GM21619 (cell line): ENCODE data around the gene AAMP.

Experiments used
- ATAC-seq: cut with Tn5 transposase; IDR thresholded peaks from one replicate; pipeline ENCODE4 v1.9.1; 2021; ENCODE audit not compliant: unreplicated experiment

Gene AAMP

DNA sequence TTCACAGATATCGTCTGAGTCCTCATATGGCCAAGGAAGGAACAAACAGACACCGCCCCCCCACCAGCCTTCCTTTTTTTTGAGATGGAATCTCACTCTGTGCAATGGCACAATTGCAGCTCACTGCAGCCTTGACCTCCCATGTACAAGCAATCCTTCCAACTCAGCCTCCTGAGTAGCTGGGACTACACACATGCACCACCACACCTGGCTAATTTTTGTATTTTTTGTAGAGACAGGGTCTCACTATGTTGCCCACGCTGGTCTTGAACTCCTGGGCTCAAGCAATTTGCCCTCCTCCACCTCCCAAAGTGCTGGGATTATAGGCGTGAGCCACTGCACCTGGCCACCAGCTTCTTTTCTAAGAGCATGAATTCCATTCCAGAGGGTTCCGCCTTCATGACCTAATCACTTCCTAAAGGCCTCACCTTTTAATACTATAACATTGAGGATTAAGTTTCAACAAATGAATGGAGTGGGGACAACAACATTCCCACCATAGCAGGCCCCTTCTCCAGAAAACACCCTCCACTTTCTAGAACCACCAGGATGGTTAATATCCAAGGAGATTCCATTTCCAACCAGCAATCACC, 24.6 kb upstream of the AAMP start:
- no peak for ATAC-seq

DNA sequence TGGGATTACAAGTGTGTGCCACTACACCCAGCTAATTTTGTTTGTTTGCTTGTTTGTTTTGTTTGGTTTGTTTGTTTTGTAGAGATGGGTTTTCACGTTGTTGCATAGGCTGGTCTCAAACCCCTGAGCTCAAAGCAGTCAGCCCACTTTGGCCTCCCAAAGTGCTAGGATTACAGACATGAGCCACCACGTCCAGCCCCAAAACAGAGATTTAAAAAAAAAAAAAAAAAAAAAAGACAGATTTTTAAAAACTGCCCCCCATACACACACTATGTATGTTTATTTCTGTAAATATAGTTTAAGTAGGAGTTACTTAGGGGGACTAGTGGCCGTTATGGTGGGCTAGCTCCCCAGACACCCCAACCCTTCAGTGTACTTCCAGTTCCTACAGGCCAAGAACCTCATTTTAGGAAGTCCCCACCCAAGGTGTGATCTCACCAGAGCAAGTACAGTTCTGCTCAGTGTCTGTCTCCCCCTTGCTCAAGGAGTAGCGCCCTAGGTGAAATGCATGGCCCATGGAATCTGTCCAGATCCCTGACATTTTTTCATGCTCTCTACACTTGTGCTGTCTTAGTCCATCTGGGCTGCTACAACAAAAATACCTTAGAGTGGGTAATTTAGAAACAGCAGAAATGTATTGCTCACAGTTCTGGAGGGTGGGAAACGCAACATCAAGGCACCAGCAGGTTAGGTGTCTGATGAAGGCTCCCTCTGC, 23.9 kb upstream of the AAMP start:
- ATAC-seq: no peak

DNA sequence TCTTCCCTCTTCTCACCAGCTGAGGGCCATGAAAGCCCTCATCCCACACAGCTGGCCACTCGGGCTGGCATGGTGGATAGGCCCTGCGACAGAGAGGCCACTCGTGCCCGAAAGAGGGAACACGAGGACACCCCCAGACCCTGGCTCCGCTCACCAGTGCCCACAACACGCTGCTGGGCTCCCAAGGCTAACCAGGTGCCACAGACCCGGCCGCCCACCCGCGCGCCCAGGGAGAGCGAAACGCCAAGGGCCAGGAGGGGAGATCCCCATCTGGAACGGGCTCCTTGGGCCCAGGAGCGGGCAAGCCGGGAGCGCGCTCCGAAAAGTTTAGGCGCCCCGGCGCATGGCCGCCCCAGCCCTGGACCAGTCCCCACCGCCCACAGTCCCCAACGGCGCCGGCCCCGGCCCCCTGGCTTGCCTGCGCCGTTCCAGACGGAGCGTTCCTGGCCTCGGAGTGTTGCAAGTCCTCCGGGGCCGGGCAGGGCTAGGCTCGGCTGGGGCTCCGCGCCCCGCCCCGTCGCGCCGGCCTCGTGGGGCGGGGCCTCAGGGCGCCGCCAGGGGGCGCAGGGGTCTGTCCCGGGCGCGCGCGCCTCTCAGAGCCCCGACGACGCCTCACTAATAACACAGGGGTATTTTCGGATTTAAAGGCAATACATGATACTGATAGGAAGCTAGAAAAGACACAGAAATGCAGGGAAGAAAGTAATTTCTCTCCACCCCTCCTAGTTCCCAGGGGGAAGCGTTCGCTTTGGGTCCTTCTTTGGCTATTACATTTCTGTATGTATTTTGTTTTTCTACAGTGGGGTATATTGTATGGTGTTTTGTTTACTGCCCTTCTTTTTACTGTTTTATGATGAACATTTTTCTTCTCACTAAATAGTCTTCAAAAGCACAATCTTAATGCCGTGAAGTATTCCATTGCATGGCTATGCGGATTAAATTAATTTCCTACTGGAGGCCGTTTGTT, 22.4 kb upstream of the AAMP start, which contains the start of gene TMBIM1:
Gene TMBIM1, minus strand, starts transcription at position 456 of the 967 bp plus-strand sequence. CDS start 10,362 bp downstream, outside the sequence.
- ATAC-seq: peak; percentile 61

DNA sequence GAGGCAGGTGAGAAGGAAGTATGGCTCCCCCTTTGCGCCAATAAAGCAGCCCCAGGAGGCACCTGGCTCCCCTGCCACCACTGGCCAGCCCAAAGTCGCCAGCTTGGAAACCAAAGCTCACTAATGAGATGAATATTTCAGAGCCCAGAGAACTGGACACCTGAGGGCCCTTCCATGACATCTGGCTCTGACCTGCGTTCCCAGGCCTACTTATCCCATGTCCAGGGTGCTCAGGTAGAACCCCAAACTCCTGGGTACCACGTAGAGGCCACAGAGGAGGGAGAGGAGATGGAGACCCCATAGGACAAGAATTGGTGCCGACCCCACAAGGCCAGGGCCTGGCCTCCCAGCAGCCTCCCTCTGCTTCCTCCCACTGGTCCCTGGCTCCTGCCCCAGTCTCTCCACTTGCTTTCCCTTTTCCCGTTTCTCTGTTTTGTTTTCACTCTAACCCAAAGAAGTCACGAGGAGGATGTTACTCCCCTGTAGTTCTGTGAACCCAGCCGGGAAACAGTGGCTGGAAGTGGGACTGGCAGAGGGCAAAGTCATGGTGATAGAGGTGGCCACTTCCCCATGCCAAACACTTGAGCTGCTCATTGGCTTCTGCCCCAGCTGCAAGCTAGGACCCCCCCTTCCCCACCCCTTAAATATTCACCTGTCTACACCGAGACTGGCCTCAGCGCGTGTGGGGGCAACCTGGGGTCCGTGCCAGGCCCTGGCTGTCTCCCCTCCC, 21.5 kb upstream of the AAMP start:
- no peak for ATAC-seq

DNA sequence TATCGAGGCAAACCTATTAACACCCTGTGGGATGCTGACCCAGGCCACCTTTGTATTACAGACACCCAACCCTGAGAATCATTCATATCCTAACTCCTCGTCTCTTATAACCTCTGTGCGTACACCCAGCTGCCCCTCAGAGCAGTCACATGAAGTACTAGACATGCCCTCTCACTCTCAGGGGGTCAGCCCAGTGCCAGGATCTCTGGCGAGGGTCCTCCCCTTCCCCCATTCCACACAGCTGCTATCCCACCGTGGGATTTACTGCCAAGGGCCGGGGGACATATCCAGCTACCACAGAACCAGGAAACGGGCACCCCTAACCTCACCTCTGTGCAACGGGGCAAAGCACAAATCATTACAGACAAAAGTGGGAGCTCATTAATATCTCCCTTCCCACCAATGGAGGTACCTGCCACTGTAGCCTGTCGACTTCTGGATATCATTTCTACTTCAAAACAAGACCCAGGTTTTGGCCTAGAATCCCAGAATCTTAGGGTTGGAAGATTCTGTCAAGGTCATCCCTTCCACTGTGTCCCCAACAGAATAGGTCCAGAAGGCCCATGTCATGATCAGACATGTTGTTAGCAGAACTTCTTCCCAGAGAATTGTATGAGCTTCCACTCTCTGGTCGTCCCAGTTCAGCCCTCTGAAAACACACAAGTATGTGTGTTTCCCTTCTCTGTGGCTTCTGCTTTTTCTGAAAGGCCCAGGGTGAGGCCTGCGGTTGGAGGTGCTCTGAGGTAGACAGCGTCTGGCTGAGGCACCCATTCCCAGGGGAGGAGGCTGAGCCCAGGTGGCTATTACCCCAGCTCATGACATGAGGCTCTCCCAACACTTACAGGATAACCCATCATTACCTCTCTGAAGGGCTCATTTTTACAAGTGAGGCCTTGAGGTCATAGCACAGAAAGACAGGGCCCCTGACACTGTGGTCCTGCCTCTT, 20.7 kb upstream of the AAMP start:
- peak; percentile 58 for ATAC-seq

DNA sequence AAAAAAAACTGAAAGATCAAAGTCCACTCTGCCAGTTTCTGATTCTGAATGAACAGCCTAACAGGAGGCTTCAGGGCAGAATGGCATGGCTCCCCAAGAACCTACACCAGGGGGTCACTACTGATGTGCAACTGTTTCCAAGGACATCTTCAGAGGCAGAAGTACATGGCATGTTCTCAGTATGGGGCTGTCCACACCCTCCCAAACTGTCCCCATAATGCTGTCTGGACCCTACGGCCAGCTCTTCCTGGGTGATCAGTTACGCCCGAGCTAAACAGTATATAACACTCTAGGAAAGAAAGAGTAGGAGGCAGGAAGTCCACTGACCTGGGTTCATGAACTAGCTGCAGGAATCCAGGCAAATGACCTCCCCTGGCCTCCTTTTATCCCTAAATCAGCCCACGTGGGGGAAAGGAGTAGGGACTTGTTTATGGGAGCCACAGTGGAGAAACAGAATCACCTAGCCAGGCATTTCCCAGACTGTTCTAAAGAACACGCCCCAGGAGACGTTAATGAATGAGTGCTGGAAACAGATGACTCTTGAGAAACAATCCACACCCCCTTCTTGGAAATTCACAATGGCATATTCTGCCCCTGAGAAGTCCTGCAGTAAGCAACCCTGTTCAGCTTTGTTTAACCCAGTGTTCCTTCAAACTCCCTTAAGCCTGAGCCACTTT, 19.8 kb upstream of the AAMP start:
- no peak for ATAC-seq

DNA sequence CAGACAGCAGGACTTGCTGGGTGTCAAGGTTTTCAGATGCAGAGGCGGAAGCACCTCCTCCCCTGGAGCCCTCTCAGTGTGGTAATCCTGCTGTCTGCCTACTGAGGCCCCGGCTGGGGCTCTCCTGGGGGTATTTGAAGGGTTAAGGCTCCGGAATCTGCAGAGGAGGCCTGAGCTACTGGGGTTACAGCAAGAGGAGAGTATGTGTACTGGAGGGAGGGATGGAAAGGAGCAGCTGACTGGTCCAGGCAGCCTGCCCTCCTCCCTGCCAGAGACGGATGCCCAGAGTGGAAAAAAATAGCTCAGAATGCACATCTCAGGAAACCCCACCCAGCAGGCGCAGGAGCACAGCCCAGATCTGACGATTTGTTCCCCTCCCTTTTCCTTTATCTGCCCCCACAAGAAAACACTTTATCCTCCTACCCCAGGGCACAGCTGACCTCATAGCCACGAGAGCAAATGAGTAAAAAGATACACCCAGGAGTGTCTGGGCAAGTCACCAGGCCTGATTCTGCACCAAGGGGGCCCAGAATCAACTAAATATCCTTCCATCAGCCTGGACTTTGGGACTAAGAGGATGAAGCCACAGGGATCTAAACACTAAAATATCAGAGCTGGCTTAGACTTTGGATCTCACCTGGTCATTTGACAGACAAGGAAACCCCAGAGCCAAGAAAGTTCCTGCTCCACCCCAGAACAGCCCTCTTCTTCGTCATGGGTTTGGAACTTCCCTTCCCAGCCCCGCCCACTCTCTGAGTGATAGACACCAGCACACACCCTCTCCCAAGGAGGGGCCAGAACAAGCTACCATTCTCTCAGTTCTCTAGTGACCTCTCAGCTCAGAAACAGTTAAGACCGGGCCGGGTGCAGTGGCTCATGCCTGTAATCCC, 16.9 kb upstream of the AAMP start:
- peak; percentile 57 for ATAC-seq

DNA sequence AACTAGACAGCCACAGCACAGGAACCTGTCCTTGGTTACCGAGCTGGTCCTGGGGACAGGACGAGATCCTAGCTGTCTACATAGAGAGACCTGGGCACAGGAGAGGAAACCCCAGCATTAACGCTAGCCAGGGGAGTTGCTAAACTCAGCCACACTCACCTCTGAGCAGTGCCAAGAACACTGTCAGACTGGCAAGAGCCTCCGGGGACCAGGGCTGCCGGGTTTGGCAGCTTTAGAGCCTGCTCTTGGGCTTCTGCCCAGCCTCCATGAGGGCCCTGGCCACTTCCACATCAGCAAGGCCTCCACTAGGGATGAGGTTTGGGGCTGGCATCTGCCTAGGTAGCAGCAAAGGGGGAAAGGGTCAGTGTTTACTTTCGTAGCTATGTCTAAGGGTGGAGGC, 15.7 kb upstream of the AAMP start:
- no peak for ATAC-seq

DNA sequence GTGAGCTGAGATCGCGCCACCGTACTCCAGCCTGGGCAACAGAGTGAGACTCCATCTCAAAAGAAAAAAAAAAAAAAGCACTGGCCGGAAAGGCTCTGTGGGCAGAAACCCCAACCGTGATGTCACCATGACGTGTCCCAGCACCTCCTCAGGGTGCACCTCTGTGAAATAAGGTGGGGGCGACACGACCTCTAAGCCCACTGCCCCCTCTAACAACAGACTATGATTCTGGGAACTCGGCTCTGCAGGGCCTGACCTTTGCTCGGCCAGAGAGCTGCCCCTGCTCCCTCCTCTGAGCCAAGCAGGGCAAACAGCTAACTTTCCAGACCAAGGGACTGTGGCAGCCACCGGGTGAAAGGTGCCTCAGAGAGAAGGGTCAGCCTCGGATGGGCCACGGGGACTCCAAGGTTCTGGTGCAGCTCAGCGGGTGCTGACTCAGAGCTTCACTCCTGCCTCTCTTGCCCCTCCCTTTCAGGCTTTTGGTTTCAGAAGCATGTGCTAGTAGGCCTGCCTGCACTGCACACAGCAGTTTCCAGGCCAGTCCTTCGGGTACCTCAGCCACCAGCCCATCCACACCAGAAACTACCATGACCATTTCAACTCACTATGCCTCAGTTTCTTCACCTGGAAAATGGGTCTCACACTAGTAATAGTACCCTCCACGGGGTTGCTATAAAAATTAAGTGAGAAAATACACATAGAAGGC, 14.3 kb upstream of the AAMP start:
- peak; percentile 44 for ATAC-seq

DNA sequence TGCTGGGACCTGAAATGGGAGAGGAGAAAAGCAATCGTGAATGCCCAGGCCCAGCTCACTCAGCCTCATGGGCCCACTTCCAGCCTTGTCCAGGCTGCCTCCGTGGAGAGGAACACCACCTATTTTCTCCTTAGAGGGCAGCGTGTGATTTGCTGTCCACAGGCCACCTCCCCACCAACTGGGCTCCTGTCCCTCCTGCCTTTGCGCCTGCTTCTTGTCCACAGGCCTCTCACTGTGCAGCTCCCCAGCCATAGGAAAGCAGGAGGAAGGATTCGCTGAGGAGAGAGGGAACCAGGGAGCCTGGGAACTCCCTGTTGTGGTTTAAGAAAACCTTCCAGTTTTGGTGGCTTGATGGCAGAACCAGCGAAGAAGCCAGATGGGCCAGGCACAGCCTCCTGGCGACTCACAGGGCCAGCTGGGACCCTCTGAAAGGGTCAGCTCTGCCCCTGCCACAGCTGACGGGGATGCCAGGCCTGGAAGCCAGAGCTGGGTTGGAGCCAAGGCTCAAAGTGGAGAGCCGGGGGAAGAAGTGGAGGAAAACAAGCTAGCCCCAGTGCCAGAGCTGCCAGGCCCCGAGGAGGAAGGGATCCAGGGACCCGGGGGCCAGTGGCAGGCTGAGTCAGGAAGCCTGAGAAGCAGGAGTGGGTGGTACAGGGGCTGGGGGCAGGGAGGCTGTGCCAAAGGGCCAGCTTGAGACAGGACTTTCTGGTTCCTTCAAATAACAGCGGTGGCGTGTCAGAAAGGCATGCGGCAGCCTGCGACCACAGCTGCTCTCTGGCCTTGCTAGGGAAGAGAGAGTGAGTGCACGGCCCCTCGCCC, 12.4 kb upstream of the AAMP start:
- ATAC-seq: no peak

DNA sequence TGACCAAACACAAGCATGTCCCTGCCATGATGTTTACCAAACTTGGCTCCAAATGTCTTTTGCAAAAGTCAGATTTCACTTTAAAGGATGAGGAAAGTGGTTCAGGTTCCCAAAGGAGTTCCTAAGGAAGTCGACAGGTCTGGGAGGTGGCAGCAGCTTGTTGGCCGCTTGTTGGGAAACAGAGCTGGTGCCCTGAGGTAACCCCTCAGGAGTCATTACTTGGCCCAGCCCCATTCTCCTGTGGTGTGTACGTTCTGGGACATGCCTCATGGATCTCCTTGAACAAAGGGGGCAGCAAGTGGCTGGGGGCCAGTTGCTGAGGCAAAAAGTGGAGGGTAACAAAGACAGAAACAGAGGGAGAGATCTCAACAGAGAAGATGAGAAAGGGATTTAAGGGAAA, 11.5 kb upstream of the AAMP start:
- ATAC-seq: no peak

DNA sequence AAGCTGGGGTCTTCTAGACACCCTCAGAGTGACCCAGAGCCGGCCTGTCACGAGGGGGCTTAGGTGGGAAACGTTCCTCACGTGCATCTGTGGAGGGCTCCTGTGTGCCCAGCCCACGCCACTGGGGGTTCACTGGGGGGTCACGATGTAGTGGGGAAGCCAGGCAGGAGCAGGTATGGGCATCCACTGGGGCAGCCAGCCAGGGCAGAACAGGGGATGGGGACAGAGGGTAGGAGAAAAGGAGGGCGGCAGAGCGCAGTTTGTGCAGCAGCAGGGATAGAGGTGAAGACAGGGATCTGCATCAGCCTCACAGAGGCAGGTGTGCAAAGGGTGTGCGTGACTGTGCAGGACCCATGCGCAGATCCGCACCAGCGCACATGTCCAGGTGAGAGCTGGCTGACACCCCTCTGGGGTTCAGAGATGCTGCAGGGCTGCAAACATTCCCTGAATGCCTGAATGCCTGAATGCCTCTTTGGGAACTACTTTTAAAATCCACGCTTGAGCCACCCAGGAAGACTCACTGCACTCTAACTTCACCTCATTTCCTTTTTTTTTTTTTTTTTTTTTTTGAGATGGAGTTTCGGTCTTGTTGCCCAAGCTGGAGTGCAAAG, 10.4 kb upstream of the AAMP start:
- ATAC-seq: no peak

DNA sequence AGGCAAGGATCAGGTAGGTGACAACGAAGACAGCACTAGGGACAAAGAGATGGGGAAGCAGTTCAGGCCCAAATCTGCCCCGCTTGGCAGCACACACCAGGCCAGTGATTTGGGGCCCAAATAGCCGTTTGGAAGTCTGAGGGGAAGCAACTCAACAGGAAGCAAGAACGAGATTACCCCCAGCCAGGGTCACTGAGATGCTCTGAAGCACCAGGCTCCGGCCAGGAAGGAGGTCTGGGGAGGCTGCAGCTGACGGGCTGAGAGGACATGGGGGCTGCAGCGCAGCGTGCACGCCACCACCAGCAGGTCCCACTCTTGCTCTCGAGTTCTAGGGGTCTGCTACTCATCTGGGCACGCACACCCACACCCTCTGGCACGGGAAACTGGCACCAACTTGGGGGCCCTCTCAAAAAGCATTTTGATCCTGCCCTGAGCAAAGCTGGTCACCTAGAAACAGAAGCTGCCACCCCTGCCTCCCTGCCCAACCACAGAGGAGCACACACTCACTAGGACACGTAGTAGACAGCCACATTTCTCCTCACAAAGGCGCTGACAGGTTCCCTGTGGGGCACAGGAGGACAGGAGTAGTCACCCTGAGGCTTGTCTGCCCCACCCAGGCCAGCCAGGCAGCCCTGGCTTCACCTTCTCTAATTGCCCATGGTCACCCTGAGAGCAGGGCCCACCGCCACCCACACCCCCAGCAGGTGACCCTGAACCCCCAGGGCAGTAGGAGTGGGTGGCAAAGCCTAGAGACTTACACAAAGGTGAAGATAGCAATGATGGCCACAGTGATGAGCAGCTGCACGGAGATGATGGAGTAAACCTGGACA, 8.8 kb upstream of the AAMP start:
- ATAC-seq: no peak

DNA sequence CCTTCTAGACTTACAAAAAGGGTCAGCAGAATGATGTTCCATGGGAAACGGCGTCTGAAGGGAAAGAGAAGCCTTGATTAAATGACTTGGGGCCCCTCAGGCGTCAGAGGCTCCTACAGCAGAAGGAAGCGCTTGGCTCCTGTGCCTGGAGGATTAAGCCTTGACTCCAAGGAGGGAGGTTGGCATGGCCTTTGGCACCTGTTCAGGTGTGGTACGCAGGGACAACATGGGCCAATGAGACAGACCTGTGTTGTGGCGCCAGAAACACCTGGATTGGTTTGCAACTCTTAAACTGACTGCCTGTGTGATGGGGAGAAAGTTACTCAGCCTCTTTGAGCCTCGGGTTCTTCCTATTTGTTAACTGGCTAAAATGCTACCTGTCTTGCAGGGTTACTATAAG, 8.0 kb upstream of the AAMP start:
- no peak for ATAC-seq

DNA sequence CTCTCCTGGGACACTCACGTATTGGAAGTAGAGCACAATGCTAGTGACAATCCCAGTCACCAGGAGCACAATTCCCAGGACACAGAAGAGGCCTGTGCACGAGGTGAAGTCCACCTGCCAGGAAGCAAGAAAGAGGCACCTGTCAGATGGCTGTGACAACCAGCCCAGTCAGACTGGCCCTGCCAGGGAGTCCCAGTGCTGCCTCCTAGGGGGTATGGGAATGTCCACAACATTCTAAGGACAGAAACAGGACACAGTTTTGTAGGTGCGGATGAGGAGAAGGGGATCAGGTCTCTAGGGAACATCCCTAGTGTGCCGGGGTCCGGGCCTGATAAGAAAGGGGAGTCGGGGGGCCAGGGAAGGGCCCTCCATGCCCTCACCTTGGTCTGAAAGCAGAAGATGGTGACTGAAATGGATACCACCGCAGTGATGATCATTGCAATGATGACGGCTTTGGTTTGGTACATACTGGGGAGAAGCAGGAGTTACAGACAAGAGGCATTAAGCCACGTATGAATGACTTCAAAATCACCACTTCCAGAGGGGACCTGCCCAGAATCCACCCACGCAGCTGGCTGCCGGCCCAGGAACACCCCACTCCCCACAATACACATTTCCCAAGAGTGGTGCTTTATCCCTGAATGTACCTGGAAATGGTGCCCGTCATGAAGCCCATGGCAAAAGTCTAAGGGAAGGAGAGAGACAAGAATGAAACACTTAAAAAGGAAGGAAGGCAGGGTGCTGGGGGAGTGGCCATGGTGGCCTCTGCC, 7.2 kb upstream of the AAMP start:
- no peak for ATAC-seq
